Activated naive CD4-positive, alpha-beta T cell treated with anti-CD3 and anti-CD28 coated beads for 36 hours (primary cell): Measurements from ENCODE around the gene WFIKKN1. TPM values are rescaled to one million over a fixed set of nuclear protein-coding genes. Genes with fewer than 3 reads are reported as not detected.

Experiments used
- total RNA-seq, 2 experiments: library from RNA; stranded (reverse); gene quantifications; one replicate each; pipeline ENCODE4 v1.2.3, GENCODE V29; 2021

Gene WFIKKN1
- total RNA-seq, 2 experiments from 2014 or later: 0.10 to 0.25 TPM

Other genes starting within 250 kb of the WFIKKN1 start
- 10 to 100 TPM; 19.9 to 20.9 TPM for gene PGAP6, start 249.0 kb upstream of the WFIKKN1 start, total RNA-seq
- gene NME4, start 233.8 kb upstream of the WFIKKN1 start, total RNA-seq: 10 to 100 TPM; 86.7 to 87.0 TPM
- gene DECR2, start 229.1 kb upstream of the WFIKKN1 start, total RNA-seq: 1 to 10 TPM; 8.9 to 9.6 TPM
- 10 to 100 TPM; 15.8 to 18.2 TPM for gene RAB11FIP3, start 205.3 kb upstream of the WFIKKN1 start, total RNA-seq
- 10 to 100 TPM; 54.4 to 56.9 TPM for gene CAPN15, start 103.3 kb upstream of the WFIKKN1 start, total RNA-seq
- not detected for gene PRR35, start 70.6 kb upstream of the WFIKKN1 start, total RNA-seq
- under 1 TPM; 0.60 to 0.67 TPM for gene NHLRC4, start 64.0 kb upstream of the WFIKKN1 start, total RNA-seq
- gene PIGQ, start 61.0 kb upstream of the WFIKKN1 start, total RNA-seq: 10 to 100 TPM; 18.6 to 19.2 TPM
- gene RAB40C, start 40.9 kb upstream of the WFIKKN1 start, total RNA-seq: 1 to 10 TPM; 6.3 to 7.3 TPM
- 100 to 1,000 TPM; 121 to 122 TPM for gene METTL26, start 5.3 kb downstream of the WFIKKN1 start, total RNA-seq
- 10 to 100 TPM; 31.5 to 35.2 TPM for gene MCRIP2, start 10.8 kb downstream of the WFIKKN1 start, total RNA-seq
- gene WDR90, start 18.4 kb downstream of the WFIKKN1 start, total RNA-seq: 10 to 100 TPM; 65.9 to 66.9 TPM
- gene RHOT2, start 37.1 kb downstream of the WFIKKN1 start, total RNA-seq: 10 to 100 TPM; 81.9 to 84.0 TPM
- gene RHBDL1, start 44.7 kb downstream of the WFIKKN1 start, total RNA-seq: under 1 TPM; 0.60 to 0.94 TPM
- 10 to 100 TPM; 40.3 to 44.1 TPM for gene STUB1, start 49.4 kb downstream of the WFIKKN1 start, total RNA-seq
- 10 to 100 TPM; 18.2 to 20.5 TPM for gene JMJD8, start 53.3 kb downstream of the WFIKKN1 start, total RNA-seq
- gene WDR24, start 59.4 kb downstream of the WFIKKN1 start, total RNA-seq: 10 to 100 TPM; 17.4 to 17.7 TPM
- 1 to 10 TPM; 3.7 to 5.7 TPM for gene FBXL16, start 74.8 kb downstream of the WFIKKN1 start, total RNA-seq
- 10 to 100 TPM in 1 of 2 experiments, 1 to 10 TPM in 1; 8.2 to 11.0 TPM for gene METRN, start 84.1 kb downstream of the WFIKKN1 start, total RNA-seq
- gene ANTKMT, start 90.2 kb downstream of the WFIKKN1 start, total RNA-seq: 10 to 100 TPM; 21.5 to 24.3 TPM
- gene CCDC78, start 95.5 kb downstream of the WFIKKN1 start, total RNA-seq: 1 to 10 TPM; 1.2 to 1.3 TPM
- gene HAGHL, start 96.1 kb downstream of the WFIKKN1 start, total RNA-seq: 1 to 10 TPM; 6.5 to 7.7 TPM
- gene CIAO3, start 110.0 kb downstream of the WFIKKN1 start, total RNA-seq: 10 to 100 TPM; 32.7 to 34.3 TPM
- gene MSLN, start 129.7 kb downstream of the WFIKKN1 start, total RNA-seq: not detected
- gene RPUSD1, start 157.4 kb downstream of the WFIKKN1 start, total RNA-seq: 1 to 10 TPM; 6.8 to 7.2 TPM
- gene CHTF18, start 157.6 kb downstream of the WFIKKN1 start, total RNA-seq: 100 to 1,000 TPM; 126 to 127 TPM
- gene GNG13, start 169.7 kb downstream of the WFIKKN1 start, total RNA-seq: not detected